Fibroblast of pulmonary artery (primary cell): Measurements from ENCODE around the gene MRGPRG.

Experiments used
- DNase-seq: peaks from one replicate; pipeline ENCODE4 v3.0.0-alpha.2; 2010; ENCODE audit warnings: low read depth
- H3K4me3 ChIP-seq: replicated peaks from 2 replicates; pipeline ENCODE4 v1.5.1; 2011; ENCODE audit warnings: low read depth, mild to moderate bottlenecking, control low read depth, low read length, moderate library complexity
- CTCF ChIP-seq: IDR thresholded peaks from 2 replicates; pipeline ENCODE4 v1.5.1; 2011; ENCODE audit warnings: mild to moderate bottlenecking, control low read depth, low read length, inconsistent platforms; ENCODE audit errors: missing control alignments

MRGPRG gene

GRCh38 chr11:3232956-3233355 is 14.3 kb upstream of the MRGPRG start:
- no peak for TF ChIP-seq CTCF

GRCh38 chr11:3231851-3232744 is 13.5 kb upstream of the MRGPRG start, which contains the start of gene MRGPRE:
Gene MRGPRE, minus strand, starts transcription at chr11:3232417. Its CDS starts 3,618 bp downstream, at chr11:3228799.
- H3K4me3 ChIP-seq: no peak within 1 kb of the TSS
- TF ChIP-seq CTCF: no peak
- no peak for DNase-seq

More at GRCh38 chr11:3232956-3233355, 14.3 kb upstream of the MRGPRG start:
- DNase-seq: no peak
- no peak overlapping the region for H3K4me3 ChIP-seq

- H3K4me3 ChIP-seq: no peak overlapping the region
- DNase-seq: no peak
- TF ChIP-seq CTCF: no peak
Measured at GRCh38 chr11:3231550-3231850, 12.9 kb upstream of the MRGPRG start.

- no peak for TF ChIP-seq CTCF
- DNase-seq: no peak
- no peak overlapping the region for H3K4me3 ChIP-seq
Measured at GRCh38 chr11:3230636-3231549, 12.3 kb upstream of the MRGPRG start.

- H3K4me3 ChIP-seq: no peak overlapping the region
- TF ChIP-seq CTCF: no peak
- DNase-seq: no peak
Measured at GRCh38 chr11:3229673-3230630, 11.3 kb upstream of the MRGPRG start.

- TF ChIP-seq CTCF: no peak
- DNase-seq: no peak
- no peak overlapping the region for H3K4me3 ChIP-seq
Measured at GRCh38 chr11:3228445-3228829, 9.8 kb upstream of the MRGPRG start.
